RPMI8226 (cell line): ENCODE data around the gene CBFA2T3.
"Not testable (repeated sequence)": the region's sequence is repeated elsewhere in the genome, so short reads cannot be mapped to it uniquely, and the experiment has no call there.

Experiments used
- DNase-seq: peaks from one replicate; pipeline ENCODE4 v3.0.0-alpha.2; 2015

The CBFA2T3 gene

GRCh38 chr16:88904676-88905365, 72.2 kb downstream of the CBFA2T3 start:
- no peak for DNase-seq

DNA sequence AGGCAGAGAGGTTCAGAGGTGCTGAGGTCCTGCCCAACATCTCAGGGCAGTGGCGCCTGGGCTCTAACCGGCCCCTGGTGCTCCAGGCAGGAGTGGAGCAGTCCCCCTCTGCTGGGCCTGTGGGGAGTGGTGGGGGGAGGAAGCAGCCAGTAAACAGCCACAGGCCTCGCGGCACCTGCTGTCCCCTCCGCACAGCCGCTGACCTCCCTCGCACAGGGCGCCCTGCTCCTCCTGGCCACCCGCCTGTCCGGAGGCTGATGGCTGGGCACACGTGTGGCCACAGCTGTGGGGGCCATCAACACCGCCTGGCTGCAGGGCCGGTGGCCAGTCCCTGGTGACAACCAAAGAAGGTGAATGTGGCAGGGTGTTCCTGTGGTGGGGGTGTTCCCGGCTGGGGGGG, 73.7 kb downstream of the CBFA2T3 start:
- DNase-seq: no peak

- DNase-seq: no peak
Observed at GRCh38 chr16:88902744-88903143, 74.3 kb downstream of the CBFA2T3 start.

DNA sequence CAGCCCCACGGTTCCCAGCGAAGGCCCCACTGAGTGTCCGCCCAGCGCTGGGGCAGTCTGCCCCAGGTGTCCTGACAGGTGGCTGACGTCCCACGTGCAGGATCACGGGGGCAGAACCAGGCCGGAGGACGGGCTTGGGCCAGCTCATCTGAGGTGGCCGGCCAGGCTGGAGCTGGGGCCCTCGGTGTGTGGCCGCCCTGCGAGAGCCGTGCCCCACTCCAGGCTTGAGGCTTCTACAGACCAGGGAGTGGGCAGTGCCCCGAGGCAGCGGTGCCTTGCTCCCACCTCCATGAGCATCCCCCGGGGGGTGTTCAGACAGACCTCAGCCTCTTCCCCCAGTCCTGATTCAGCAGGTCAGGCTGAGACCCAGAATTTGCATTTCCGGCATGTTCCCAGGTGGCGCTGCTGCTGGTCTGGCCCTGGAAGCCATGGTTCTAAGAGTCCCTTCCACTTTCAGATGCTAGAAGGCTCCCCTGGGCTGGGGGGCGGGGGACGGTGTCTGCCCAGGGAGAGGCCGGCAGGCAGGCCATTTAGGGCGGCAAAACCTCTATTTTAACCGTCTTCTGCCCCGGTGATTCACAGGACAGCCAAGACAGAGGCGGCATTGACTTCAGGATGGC, 75.2 kb downstream of the CBFA2T3 start:
- DNase-seq: no peak

- DNase-seq: no peak
Observed at GRCh38 chr16:88900662-88901052, 76.3 kb downstream of the CBFA2T3 start.

GRCh38 chr16:88899901-88900661, 76.9 kb downstream of the CBFA2T3 start:
- no peak for DNase-seq

DNA sequence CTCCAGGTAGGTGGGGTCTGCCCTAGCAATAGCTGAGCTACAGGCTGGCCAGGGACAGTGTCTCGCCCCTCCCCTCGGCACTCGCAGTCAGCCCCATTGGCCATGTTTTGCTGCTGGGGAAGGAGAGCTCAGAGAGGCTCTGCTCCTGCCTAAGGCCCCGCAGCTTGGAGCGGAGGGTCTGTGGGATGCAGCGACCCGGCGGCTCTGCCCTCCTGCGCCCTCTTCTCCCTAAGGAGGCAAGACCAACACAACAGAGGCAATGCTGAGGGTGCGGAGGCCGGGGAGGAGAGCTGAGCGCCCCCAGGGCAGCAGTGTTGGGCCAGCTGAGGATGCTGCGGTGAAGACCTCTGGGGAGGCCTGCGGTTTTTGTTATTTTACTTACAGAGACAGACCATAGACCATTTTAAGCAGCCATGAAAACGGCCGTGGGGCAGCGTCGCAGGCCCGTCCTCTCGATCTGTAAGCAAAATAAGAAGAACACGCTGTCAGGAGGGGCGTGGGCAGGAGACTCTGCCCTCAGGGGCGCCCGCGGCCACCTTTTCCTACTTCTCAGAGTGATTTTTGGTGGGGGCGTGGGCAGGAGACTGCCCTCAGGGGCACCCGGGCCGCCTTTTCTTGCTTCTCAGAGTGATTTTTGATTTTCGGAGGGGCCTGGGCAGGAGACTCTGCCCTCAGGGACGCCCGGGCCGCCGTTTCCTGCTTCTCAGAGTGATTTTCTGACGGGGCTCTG, 79.1 kb downstream of the CBFA2T3 start:
- DNase-seq: no peak

DNA sequence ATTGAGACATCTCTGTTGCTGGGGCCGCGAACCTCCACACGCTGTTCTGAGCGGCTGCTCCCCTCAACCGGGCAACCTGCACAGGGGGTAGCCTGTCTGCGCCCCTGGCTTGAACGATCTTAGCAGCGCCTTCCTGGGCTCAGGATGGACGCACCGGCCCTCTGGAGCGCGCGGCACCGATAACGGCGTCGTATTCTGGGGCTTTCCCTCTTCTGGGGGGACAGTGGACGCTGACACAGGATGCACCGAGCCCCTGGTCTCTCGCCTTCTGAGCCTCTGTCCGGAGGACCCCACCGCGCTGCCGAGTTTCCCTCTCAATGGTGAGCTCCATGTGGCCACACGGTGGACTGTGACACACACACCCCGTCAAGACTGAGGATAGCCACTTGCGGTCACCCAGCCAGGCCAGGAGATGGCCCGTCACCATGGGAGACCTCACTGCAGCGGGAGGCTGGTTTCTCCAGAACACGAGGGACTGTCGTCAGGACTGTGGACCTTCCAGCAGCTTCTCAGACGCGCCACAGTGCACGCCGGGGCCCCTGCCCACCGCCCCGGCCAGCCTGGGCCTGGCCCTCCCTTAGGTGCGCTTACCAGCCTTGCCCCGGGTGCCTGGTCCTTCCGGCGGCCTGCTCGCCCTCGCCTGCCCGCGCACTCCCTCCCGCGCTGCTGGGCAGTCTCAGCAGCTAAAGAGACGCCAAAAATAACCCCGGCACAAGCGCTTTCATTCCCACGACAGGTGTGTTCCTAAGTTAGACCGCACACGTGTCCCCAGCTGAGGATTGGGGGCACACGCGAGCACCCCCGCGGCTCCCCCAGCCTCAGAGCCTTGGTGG, 80.6 kb downstream of the CBFA2T3 start:
- no peak for DNase-seq

- no peak for DNase-seq
Observed at GRCh38 chr16:88895335-88895734, 81.7 kb downstream of the CBFA2T3 start.

DNA sequence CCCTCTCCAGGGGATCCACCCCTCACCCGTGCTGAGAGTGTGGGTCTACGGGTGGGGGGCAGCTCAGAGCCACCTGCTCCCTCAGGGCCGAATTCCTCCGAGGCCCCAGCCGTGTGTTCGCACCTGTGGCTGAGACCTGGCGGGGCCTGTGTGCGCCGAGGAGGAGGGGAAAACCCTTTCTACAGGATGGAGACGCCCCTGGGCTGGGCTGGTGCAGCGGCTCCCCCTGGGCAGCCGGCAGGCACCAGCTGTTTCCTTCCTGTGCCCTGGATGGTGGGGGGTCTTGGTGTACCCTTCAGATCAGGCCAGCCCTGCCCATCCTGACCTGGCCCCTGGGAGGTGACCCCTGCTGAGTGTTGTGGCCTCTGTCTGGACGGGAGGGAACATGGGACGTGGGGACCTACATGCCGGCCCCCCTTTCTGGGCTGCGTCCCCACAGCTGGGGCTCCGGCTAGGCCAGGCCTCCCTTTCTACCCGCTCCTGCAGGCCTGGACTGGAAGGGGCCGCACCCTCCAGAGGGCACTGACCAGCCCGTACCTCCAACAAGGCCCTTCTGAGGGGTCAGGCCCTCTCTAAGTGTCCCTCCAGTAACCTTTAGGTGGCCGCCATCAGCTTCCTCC, 82.2 kb downstream of the CBFA2T3 start:
- DNase-seq: no peak

GRCh38 chr16:88894266-88894665, 82.7 kb downstream of the CBFA2T3 start:
- DNase-seq: not testable (repeated sequence)

GRCh38 chr16:88893127-88893968, 83.7 kb downstream of the CBFA2T3 start:
- no peak for DNase-seq

- DNase-seq: no peak
Observed at GRCh38 chr16:88892065-88892464, 84.9 kb downstream of the CBFA2T3 start.

GRCh38 chr16:88891083-88891482, 85.9 kb downstream of the CBFA2T3 start:
- DNase-seq: no peak

DNA sequence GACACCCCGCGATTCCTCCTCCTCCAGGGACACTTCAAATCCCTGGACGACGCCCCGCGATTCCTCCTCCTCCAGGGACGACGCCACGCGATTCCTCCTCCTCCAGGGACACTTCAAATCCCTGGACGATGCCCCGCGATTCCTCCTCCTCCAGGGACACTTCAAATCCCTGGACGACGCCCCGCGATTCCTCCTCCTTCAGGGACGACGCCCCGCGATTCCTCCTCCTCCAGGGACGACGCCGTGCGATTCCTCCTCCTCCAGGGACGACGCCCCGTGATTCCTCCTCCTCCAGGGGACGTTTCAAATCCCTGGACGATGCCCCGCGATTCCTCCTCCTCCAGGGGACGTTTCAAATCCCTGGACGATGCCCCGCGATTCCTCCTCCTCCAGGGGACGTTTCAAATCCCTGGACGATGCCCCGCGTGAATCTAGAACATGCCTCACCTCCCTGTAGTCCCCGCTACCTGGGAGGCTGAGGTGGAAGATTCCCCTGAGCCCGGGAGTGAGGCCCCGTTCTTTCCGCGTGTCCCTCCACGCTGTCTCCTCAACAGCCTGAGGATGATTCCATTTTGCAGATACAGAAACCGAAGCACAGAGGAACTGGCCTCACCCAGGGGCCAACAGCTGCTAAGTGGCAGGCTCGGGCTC, 87.2 kb downstream of the CBFA2T3 start:
- not testable (repeated sequence) for DNase-seq

- DNase-seq: no peak
Observed at GRCh38 chr16:88888461-88889387, 88.3 kb downstream of the CBFA2T3 start.

- DNase-seq: no peak
Observed at GRCh38 chr16:88888057-88888456, 89.0 kb downstream of the CBFA2T3 start.

- DNase-seq: no peak
Observed at GRCh38 chr16:88886845-88887521, 90.0 kb downstream of the CBFA2T3 start.

- DNase-seq: no peak
Observed at GRCh38 chr16:88886420-88886844, 90.6 kb downstream of the CBFA2T3 start.
